Left colon (tissue), 2 donors: ENCODE measurements around the gene FAM171A1. TPM values are rescaled to one million over a fixed set of nuclear protein-coding genes. Genes with fewer than 3 reads are reported as not detected.
"Not testable (repeated sequence)": the region's sequence is repeated elsewhere in the genome, so short reads cannot be mapped to it uniquely, and the experiment has no call there.

Experiments
- ATAC-seq: fragments of 200-7000 bp; cut with Tn5 transposase; one replicate; pipeline ENCODE4 v1.9.1; 2020; ENCODE audit warnings: mild to moderate bottlenecking, moderate library complexity
- DNase-seq, 2 donors: peaks; one replicate each; pipeline ENCODE4 v3.0.0-alpha.2; 2020
- intact Hi-C, 2 donors: fragments of 100-400 bp; cut with DNase I in 1 of 2; cut with micrococcal nuclease in 1 of 2; formaldehyde crosslinking; loops; one replicate each; pipeline versions ENCODE4 v1.11.2 to v1.14.0; 2022; cut with DNase I, micrococcal nuclease
- total RNA-seq, 2 donors: library from RNA; stranded (reverse); fragmentation: NEBNext Ultra II Directional; extraction: Animal tissue kit (Norgen Biotek cat#: 25700); gene quantifications; one replicate each; pipeline ENCODE4 v1.2.1, GENCODE V29; 2021
- donor health status: DM: no; HTN: no; CAD: no.
- donor health status: DM: yes; HTN: yes; CAD: no.

Gene FAM171A1
- total RNA-seq, 2 donors from 2014 or later, result 53.5 to 60.5 TPM

- no peak for ATAC-seq
- DNase-seq, result no peak
Observed at GRCh38 chr10:15351099-15351820, 19.8 kb downstream of the FAM171A1 start.

DNA sequence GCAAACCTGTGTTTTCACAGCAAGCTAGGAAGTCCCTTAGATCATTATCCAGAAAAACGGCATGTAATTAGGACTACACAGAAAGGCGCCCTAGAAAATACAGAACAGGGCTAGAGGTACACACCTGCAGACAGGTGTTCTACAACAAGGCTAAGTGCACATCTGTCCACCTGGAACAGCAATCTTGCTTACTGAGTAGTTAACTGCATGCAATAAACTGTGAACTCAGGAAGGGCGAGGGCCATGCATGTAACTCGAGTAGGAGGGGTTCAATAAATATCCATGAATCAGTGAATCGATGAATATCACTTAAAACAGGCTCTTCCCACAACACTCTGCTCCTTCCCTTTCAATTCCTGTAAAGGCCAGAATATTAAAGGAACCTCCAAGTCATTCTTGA, 22.0 kb downstream of the FAM171A1 start:
- DNase-seq, result peak; percentile 41 to 77
- peak; percentile 86 for ATAC-seq
- intact Hi-C loops, result no loop called here

More at GRCh38 chr10:15351099-15351820, 19.8 kb downstream of the FAM171A1 start:
- intact Hi-C loops, result no loop called here

- ATAC-seq (peak; percentile 39), DNase-seq (peak in 1 of 2 donors; percentile 32)
- intact Hi-C loops, result no loop called here
Observed at GRCh38 chr10:15348579-15348978, 22.5 kb downstream of the FAM171A1 start.

DNA sequence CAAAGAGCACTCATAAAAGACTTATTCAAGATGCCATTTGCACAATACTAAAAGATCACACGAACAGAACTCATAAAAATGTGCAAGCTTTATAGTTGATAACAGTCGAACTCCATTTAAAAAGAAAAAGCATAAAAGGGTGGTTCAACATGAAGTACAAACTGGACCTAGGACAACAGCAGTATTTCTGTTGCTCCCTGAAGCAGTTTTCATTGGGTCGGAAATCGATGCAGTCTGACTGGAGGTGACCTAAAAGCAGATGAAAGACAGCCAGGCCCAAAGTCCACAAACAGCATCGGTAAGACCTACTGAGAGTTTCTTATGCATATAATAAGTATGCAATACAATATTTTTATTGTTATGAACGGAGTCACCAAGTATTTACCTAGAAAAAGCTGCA, 23.9 kb downstream of the FAM171A1 start:
- peak; percentile 24 for ATAC-seq
- intact Hi-C loops, result no loop called here
- DNase-seq, result no peak

DNA sequence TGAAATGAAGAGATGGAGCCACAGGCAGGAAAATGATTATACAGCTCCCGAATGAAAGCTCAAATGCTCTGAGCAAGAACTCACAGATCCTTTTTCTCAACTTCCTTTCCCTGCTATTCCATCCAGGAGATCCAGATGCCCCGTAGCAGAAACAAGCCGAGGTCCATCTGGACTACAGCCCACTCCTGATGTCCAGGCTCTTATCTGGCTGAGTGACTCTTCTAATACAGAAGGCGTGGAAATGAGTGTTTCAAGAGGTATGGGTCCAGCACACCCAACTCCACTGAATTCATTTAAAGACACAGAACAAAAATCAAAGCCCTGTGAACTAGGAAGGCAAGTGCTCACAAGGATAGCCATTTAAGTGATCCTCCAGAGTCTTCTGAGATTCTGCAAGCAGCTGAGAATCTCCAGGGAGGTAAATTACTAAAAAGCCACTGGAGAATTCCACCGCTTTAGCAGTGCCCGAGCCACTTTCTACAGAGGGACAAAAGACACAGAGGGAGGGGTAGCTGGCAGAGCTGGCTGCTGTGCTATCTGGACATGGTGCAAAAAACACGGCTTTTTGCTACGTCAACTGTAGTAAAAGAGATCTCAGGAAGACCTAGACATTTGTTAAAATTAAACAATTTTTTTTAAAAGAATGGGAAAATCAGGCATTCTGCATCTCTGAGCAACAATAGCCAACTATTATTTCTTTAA, 24.5 kb downstream of the FAM171A1 start:
- DNase-seq (no peak), ATAC-seq (no peak)
- intact Hi-C loops, result no loop called here

GRCh38 chr10:15345450-15345849, 25.6 kb downstream of the FAM171A1 start:
- intact Hi-C loops, result no loop called here
- ATAC-seq, result no peak
- DNase-seq, result no peak

DNA sequence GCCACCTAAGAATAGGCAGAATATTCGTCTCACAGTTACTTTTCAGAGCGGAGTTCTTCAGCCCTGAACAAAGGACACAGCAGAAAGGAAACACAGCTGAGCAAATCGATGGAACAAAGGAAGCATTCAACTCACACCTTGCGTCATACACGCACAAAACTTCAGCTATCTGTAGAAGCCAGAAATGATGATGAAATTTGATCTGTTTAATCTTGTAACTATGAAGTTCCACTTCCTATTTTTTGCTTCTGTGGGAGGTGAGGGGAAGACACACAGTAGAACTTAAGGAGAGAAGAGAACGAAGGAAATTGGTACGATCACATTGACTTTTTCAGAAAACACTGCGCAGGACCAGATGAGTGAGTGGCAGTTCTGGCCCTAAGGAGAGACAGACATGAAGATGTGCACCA, 26.2 kb downstream of the FAM171A1 start:
- peak; percentile 55 for ATAC-seq
- no peak for DNase-seq
- intact Hi-C loops, result no loop called here

GRCh38 chr10:15344256-15344875, 26.7 kb downstream of the FAM171A1 start:
- intact Hi-C loops, result no loop called here
- ATAC-seq (no peak), DNase-seq (no peak)

DNA sequence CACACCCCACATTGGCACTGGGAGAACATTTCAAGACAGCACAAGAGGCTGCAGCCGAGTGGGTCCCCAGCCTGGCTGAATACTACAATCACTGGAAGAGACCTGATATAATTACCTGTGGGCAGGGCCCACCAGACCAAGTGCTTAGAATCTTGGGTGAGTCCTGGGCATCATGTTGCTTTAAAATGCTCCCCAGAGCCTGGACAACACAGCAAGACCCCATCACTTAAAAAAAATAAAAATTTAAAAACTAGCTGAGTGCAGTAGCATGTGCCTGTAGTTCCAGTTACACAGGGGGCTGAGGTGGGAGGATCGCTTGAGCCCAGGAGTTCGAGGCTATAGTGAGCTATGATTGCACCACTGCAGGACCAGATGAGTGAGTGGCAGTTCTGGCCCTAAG, 28.1 kb downstream of the FAM171A1 start:
- intact Hi-C loops, result no loop called here
- ATAC-seq (no peak), DNase-seq (no peak)

- DNase-seq (no peak), ATAC-seq (no peak)
- intact Hi-C loops, result no loop called here
Observed at GRCh38 chr10:15341502-15342128, 29.5 kb downstream of the FAM171A1 start.

GRCh38 chr10:15339892-15340291, 31.2 kb downstream of the FAM171A1 start:
- DNase-seq, result no peak
- intact Hi-C loops, result no loop called here

GRCh38 chr10:15337441-15337923, 33.6 kb downstream of the FAM171A1 start:
- DNase-seq, intact Hi-C loops, ATAC-seq: not testable (repeated sequence)

More at GRCh38 chr10:15339892-15340291, 31.2 kb downstream of the FAM171A1 start:
- no peak for ATAC-seq

GRCh38 chr10:15336211-15336610, 34.9 kb downstream of the FAM171A1 start:
- ATAC-seq, result no peak
- intact Hi-C loops, result no loop called here
- DNase-seq, result no peak

- intact Hi-C loops, result no loop called here
- ATAC-seq (no peak), DNase-seq (no peak)
Observed at GRCh38 chr10:15335508-15335907, 35.6 kb downstream of the FAM171A1 start.

DNA sequence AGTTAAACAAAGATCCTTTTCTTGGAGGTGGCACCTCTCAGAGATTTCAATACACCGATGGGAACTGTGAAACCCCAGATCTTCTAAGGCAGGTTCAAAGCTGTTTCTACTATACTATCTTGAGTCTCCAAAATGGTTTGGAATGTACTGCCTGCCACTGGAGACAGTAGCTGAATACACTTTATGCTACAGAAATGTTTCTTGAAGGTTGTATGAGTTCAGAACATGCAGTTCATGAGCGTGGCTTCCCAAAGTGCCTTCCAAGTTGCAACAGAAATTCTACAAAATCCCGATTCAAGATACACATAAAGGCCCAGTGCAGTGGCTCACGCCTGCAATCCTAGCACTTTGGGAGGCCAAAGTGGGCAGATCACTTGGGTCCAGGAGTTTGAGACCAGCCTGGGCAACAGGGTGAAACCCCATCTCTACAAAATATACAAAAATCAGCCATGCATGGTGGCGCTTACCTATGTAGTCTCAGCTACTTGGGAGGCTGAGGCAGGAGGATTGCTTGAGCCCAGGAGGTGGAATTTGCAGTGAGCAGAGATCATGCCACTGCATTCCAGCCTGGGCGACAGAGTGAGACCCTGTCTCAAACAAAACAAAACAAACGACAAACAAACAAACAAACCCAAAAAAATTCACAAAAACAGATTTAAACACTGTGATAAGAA, 36.3 kb downstream of the FAM171A1 start:
- DNase-seq, result no peak
- ATAC-seq, result no peak
- intact Hi-C loops, result no loop called here

- intact Hi-C loops, result no loop called here
- no peak for DNase-seq
- ATAC-seq, result peak; percentile 69
Observed at GRCh38 chr10:15333909-15334649, 37.0 kb downstream of the FAM171A1 start.

DNA sequence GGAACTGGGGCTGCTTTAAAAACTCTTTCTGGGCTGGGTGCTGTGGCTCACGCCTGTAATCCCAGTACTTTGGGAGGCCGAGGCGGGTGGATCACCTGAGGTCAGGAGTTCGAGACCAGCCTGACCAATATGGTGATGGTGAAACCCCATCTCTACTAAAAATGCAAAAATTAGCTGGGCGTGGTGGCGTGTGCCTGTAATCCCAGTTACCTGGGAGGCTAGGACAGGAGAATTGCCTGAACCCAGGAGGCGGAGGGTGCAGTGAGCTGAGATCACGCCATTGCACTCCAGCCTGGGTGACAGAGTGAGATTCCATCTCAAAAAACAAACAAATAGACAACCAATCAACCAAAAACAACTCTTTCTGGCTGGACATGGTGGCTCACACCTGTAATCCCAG, 37.9 kb downstream of the FAM171A1 start:
- intact Hi-C loops, DNase-seq, ATAC-seq: not testable (repeated sequence)

GRCh38 chr10:15331461-15331860, 39.6 kb downstream of the FAM171A1 start:
- intact Hi-C loops, result no loop called here
- DNase-seq, result peak in 1 of 2 donors; percentile 56
- ATAC-seq, result peak; percentile 84
